OCI-LY7 (cell line): ENCODE results near the gene DUSP2. TPM values are rescaled to one million over a fixed set of nuclear protein-coding genes. Genes with fewer than 3 reads are reported as not detected.

Source experiments
- BruUV-seq: library from RNA; stranded (reverse); fragments of 400-500 nt; replicated peaks from 2 replicates; lab custom pipeline; 2021; lab: Mats Ljungman, UMichigan
- CTCF ChIA-PET: fragments of 300-600 bp; sonication (Branson Sonifier 250); formaldehyde crosslinking; loops from one replicate; lab custom pipeline; 2022; ENCODE audit warnings: antibody characterized with exemption; ENCODE audit not compliant: unreplicated experiment; lab: Charles Lee
- POLR2A ChIA-PET: fragments of 300-600 bp; sonication (Branson Sonifier 250); formaldehyde crosslinking; loops from one replicate; lab custom pipeline; 2022; ENCODE audit warnings: antibody characterized with exemption; lab: Charles Lee
- DNase-seq: peaks from one replicate; pipeline ENCODE4 v3.0.0-alpha.2; 2015; ENCODE audit warnings: low spot score
- H2AFZ ChIP-seq: fragments of 200-600 bp; sonication (generic), shearing (Covaris generic); 2 replicates; pipeline ENCODE4 v1.6.1; 2014; ENCODE audit warnings: mild to moderate bottlenecking, antibody characterized with exemption, low read length, moderate library complexity
- H3K27ac ChIP-seq: fragments of 200-600 bp; sonication (generic); 2 replicates; pipeline ENCODE4 v1.5.1; 2014; ENCODE audit warnings: mixed run types, low read depth, mild to moderate bottlenecking, moderate library complexity, low read length, inconsistent platforms; ENCODE audit not compliant: poor library complexity, severe bottlenecking
- H3K36me3 ChIP-seq: fragments of 200-600 bp; sonication (generic); 2 replicates; pipeline ENCODE4 v1.6.1; 2014; ENCODE audit warnings: mild to moderate bottlenecking, antibody characterized with exemption, low read length, moderate library complexity, mixed read lengths; ENCODE audit not compliant: insufficient read depth
- H3K4me1 ChIP-seq: fragments of 200-600 bp; sonication (generic); 2 replicates; pipeline ENCODE4 v1.5.1; 2014; ENCODE audit warnings: mild to moderate bottlenecking, low read length; ENCODE audit not compliant: insufficient read depth, poor library complexity, severe bottlenecking
- H3K4me2 ChIP-seq: fragments of 200-600 bp; sonication (generic); 2 replicates; pipeline ENCODE4 v1.6.1; 2014; ENCODE audit warnings: mild to moderate bottlenecking, low read length
- H3K4me3 ChIP-seq: fragments of 200-600 bp; sonication (generic); 2 replicates; pipeline ENCODE4 v1.5.1; 2014; ENCODE audit warnings: mild to moderate bottlenecking, low read depth, low read length; ENCODE audit not compliant: poor library complexity, severe bottlenecking
- H3K79me2 ChIP-seq: fragments of 200-600 bp; sonication (generic); 2 replicates; pipeline ENCODE4 v1.6.1; 2016; ENCODE audit warnings: low read depth, mild to moderate bottlenecking, low read length, moderate library complexity, mixed read lengths; ENCODE audit not compliant: insufficient read depth
- H3K9me2 ChIP-seq: fragments of 200-600 bp; sonication (generic); 2 replicates; pipeline ENCODE4 v1.6.1; 2016; ENCODE audit warnings: mild to moderate bottlenecking, low read length, mixed read lengths; ENCODE audit not compliant: insufficient read depth
- H3K9me3 ChIP-seq: fragments of 200-600 bp; sonication (generic); 2 replicates; pipeline ENCODE4 v1.6.1; 2014; ENCODE audit warnings: mild to moderate bottlenecking, mixed run types, low read length, mixed read lengths
- H4K20me1 ChIP-seq: fragments of 200-600 bp; sonication (generic); 2 replicates; pipeline ENCODE4 v1.6.1; 2014; ENCODE audit warnings: mild to moderate bottlenecking, antibody characterized with exemption, low read length, moderate library complexity, mixed read lengths; ENCODE audit not compliant: insufficient read depth
- EZH2phosphoT487 ChIP-seq: fragments of 200-600 bp; sonication (generic); IDR thresholded peaks from 2 replicates; pipeline ENCODE4 v1.6.1; 2018; ENCODE audit warnings: low read depth, borderline replicate concordance, mild to moderate bottlenecking, mixed run types, antibody characterized with exemption, low read length, moderate library complexity, mixed read lengths
- intact Hi-C: fragments of 100-400 bp; cut with micrococcal nuclease; formaldehyde crosslinking; loops from one replicate; pipeline ENCODE4 v1.10.0; 2022; ENCODE audit not compliant: unreplicated experiment
- total RNA-seq, 2 experiments: library from RNA; depleted of rRNA in 1 of 2; stranded (reverse); fragments of >200 nt in 1 of 2; shearing (Covaris generic) in 1 of 2; gene quantifications; 2 replicates each; pipeline ENCODE4 v1.2.3, GENCODE V29; 2014 to 2022
- TF ChIP-seq, protein P1 (sequence below): fragments of 200-600 bp; sonication (generic); conservative IDR thresholded peaks from 2 replicates; pipeline ENCODE4 v1.5.1; 2014; ENCODE audit warnings: mild to moderate bottlenecking, antibody characterized with exemption, low read length, moderate library complexity, mixed read lengths

Gene DUSP2
- total RNA-seq, 2 experiments from 2014 or later: 37.3 to 110 TPM

DNA sequence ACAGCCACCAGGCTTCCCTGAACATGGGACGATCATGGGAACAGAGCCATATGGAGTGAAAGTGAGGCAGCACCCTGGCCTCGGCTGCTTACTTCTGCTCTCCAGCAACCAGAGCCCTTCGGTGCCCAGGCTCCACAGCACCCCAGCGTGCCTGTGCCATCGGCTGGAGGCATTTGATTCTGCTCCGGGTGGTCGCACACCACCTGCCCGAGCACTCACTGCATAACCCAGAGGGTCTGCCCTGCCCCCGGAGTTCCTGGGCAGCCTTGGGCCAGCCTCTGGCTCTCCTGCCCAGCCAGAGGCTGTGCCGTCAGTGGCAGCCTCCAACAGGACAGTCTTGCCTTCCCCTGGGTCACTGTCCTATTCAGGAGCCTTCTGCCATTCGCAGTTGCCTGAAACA lies 10.8 kb downstream of the DUSP2 start:
- H3K79me2 ChIP-seq: no peaks in the 10 kb centered on the region
- H2AFZ ChIP-seq: no peak overlapping the region
- no peaks in the 10 kb centered on the region for H3K36me3 ChIP-seq
- no peak overlapping the region for H3K4me3 ChIP-seq
- H3K9me3 ChIP-seq: no peaks in the 10 kb centered on the region
- no peak overlapping the region for H3K4me2 ChIP-seq
- intact Hi-C loops: no loop called here
- DNase-seq: no peak
- H3K9me2 ChIP-seq: no peaks in the 10 kb centered on the region
- BruUV-seq: no TSS peak
- CTCF ChIA-PET: no interaction called here
- no peaks in the 10 kb centered on the region for H4K20me1 ChIP-seq
- H3K4me1 ChIP-seq: peaks cover 6% of the 10 kb centered on the region
- POLR2A ChIA-PET: no interaction called here
- TF ChIP-seq, protein P1, sequence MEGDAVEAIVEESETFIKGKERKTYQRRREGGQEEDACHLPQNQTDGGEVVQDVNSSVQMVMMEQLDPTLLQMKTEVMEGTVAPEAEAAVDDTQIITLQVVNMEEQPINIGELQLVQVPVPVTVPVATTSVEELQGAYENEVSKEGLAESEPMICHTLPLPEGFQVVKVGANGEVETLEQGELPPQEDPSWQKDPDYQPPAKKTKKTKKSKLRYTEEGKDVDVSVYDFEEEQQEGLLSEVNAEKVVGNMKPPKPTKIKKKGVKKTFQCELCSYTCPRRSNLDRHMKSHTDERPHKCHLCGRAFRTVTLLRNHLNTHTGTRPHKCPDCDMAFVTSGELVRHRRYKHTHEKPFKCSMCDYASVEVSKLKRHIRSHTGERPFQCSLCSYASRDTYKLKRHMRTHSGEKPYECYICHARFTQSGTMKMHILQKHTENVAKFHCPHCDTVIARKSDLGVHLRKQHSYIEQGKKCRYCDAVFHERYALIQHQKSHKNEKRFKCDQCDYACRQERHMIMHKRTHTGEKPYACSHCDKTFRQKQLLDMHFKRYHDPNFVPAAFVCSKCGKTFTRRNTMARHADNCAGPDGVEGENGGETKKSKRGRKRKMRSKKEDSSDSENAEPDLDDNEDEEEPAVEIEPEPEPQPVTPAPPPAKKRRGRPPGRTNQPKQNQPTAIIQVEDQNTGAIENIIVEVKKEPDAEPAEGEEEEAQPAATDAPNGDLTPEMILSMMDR: no peak
- TF ChIP-seq EZH2phosphoT487: no peak
- no peak overlapping the region for H3K27ac ChIP-seq

GRCh38 chr2:96131813-96132745 lies 13.2 kb downstream of the DUSP2 start:
- Histone ChIP-seq H3K79me2 (no peaks in the 10 kb centered on the region), H4K20me1 (no peaks in the 10 kb centered on the region), H3K9me2 (no peaks in the 10 kb centered on the region), H3K4me1 (no peaks in the 10 kb centered on the region), H3K9me3 (no peaks in the 10 kb centered on the region), H3K4me2 (no peak overlapping the region), H2AFZ (no peak overlapping the region), H3K27ac (no peak overlapping the region), H3K4me3 (no peak overlapping the region), H3K36me3 (no peaks in the 10 kb centered on the region)
- intact Hi-C loops: no loop called here
- no TSS peak for BruUV-seq
- ChIA-PET POLR2A (interaction anchor here (0.5 kb wide), 1 partner anchor 187 kb away, joined by 3 read pairs; no protein-coding TSS in a partner anchor), CTCF (no interaction called here)
- no peak for TF ChIP-seq EZH2phosphoT487
- no peak for DNase-seq

GRCh38 chr2:96131152-96131812 lies 14.0 kb downstream of the DUSP2 start:
- BruUV-seq: no TSS peak

More at GRCh38 chr2:96131152-96131812, 14.0 kb downstream of the DUSP2 start:
- ChIA-PET CTCF (no interaction called here), POLR2A (no interaction called here)
- H3K27ac ChIP-seq: no peak overlapping the region
- H2AFZ ChIP-seq: no peak overlapping the region
- H3K79me2 ChIP-seq: no peaks in the 10 kb centered on the region
- H4K20me1 ChIP-seq: no peaks in the 10 kb centered on the region
- TF ChIP-seq EZH2phosphoT487: no peak
- TF ChIP-seq, protein P1: no peak
- H3K4me3 ChIP-seq: no peak overlapping the region
- no peak for DNase-seq
- H3K4me1 ChIP-seq: no peaks in the 10 kb centered on the region
- H3K36me3 ChIP-seq: no peaks in the 10 kb centered on the region
- no peaks in the 10 kb centered on the region for H3K9me2 ChIP-seq
- no peaks in the 10 kb centered on the region for H3K9me3 ChIP-seq
- intact Hi-C loops: no loop called here
- no peak overlapping the region for H3K4me2 ChIP-seq
